Measurements from ENCODE around the gene KCND3. TPM values are rescaled to one million over a fixed set of nuclear protein-coding genes. Genes with fewer than 3 reads are reported as not detected.

KCND3 gene
- total and polyA plus RNA-seq, 5 donors, result 11.4 to 30.4 (median 26.9) TPM

DNA sequence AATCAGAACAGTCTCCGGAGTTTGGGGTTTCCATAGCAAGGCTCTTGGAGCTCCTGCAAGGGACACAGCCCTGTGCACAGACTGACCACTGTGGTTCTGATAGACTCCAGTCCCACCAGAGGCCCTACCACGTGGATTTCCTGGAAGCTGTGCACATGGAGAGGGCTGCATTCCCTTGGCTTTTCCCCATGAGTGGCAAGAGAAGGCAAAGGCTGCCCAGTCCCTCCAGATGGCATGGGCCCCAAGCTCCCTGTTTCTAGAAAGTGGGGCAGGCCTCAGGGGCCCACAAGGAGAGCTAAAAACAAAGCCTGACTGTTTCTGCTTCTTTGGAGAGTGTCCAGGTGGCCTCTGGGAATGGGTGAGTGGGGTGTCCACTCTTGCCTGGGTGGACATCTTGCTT is 146.3 kb downstream of the KCND3 start:
- no peak overlapping the region for H3K27ac ChIP-seq (ENCODE audit: low read length)
- peaks cover 14% of the 10 kb centered on the region for H3K4me1 ChIP-seq (ENCODE audit: control insufficient read depth, insufficient read depth, low read length)
- H3K27me3 ChIP-seq (ENCODE audit: control insufficient read depth, insufficient read depth), result no peaks in the 10 kb centered on the region
- no peak for DNase-seq
- ATAC-seq, result no peak
- WGBS, result 53% methylated on average over 2 of the region's 2 CpGs
- H3K4me3 ChIP-seq (ENCODE audit: low read length), result no peak overlapping the region
- intact Hi-C loops (cut with DNase I), result loop anchor here in 1 of 4 donors (10.0 kb wide), 1 partner anchor 62 kb away; no protein-coding TSS in a partner anchor
- H3K9me3 ChIP-seq (ENCODE audit: control insufficient read depth, low read length), result no peaks in the 10 kb centered on the region

DNA sequence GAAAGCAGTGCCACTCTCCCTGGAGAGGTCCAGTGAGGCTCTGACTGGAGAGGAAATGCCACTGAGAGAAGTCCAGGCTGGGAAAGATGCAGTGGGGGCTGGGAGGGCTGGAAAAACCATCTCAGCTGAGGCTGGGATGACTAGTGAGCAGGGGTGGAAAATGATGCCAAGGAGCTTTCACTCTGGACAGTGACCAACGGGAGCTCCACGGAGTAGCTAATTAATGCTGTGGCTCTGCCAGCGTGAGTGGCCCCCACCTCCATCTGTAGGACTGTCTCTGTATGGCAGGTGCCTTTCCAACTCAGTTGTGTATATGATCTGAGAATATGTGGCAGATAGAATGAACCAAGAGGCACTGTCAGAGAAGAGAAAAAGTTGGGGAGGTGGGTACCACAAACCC is 147.1 kb downstream of the KCND3 start:
- H3K4me1 ChIP-seq (ENCODE audit: control insufficient read depth, insufficient read depth, low read length), result peaks cover 14% of the 10 kb centered on the region
- intact Hi-C loops (cut with DNase I), result loop anchor here in 1 of 4 donors (10.0 kb wide), 1 partner anchor 62 kb away; no protein-coding TSS in a partner anchor
- no peak for ATAC-seq
- H3K27me3 ChIP-seq (ENCODE audit: control insufficient read depth, insufficient read depth), result no peaks in the 10 kb centered on the region
- DNase-seq, result no peak
- no peaks in the 10 kb centered on the region for H3K9me3 ChIP-seq (ENCODE audit: control insufficient read depth, low read length)
- no peak overlapping the region for H3K27ac ChIP-seq (ENCODE audit: low read length)
- H3K4me3 ChIP-seq (ENCODE audit: low read length), result no peak overlapping the region
- 64% methylated on average over 3 of the region's 3 CpGs for WGBS

DNA sequence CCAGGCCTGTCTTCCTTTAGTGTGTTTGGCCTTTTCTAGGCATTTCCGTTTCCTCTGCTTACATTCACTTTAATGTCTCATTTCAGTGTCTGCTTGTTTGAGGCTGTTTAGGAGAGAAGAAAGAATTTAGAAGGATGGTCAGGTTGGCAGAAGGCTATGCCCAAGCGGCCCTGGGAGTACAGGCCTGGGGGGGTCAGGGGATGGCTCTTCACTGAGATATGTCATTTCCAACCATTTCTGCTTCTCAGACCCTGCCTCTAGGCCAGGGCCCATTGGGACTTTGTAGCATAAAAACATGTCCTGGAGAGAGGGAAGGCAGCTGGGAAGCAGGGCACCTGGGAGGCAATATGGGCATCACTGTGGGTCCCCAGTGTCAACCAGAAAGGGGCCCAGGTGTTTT is 147.7 kb downstream of the KCND3 start:
- WGBS, result 83% methylated on average over 2 of the region's 2 CpGs
- ATAC-seq, result no peak
- peaks cover 11% of the 10 kb centered on the region for H3K4me1 ChIP-seq (ENCODE audit: control insufficient read depth, insufficient read depth, low read length)

DNA sequence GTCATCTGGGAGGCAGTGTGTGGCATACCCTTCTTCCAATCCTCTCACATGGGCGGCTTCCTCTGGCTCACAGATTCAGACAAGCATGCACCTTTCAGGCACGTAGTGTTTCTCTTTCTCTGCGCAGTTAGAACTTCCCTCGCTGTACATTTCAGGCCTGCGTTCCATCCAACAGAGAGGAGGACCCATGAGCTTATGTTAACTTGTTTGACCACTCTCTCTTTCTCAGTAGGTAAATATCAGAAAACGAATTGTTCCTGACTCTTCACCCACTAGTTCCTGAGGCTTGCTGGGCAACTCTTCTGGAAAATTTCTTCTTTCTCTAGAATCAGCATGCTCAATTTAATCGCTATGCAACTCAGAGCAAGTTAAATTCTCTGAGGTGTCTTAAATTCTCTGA is 148.3 kb downstream of the KCND3 start:
- Histone ChIP-seq H3K4me3 (ENCODE audit: low read length) (no peak overlapping the region), H3K27me3 (ENCODE audit: control insufficient read depth, insufficient read depth) (no peaks in the 10 kb centered on the region), H3K9me3 (ENCODE audit: control insufficient read depth, low read length) (no peaks in the 10 kb centered on the region), H3K4me1 (ENCODE audit: control insufficient read depth, insufficient read depth, low read length) (peaks cover 6% of the 10 kb centered on the region), H3K27ac (ENCODE audit: low read length) (no peak overlapping the region)
- no peak for DNase-seq
- intact Hi-C loops (cut with DNase I), result loop anchor here in 1 of 4 donors (10.0 kb wide), 1 partner anchor 64 kb away; no protein-coding TSS in a partner anchor
- 91% methylated on average over 7 of the region's 7 CpGs for WGBS
- ATAC-seq, result no peak

More for the DNA sequence above, 147.7 kb downstream of the KCND3 start:
- H3K4me3 ChIP-seq (ENCODE audit: low read length), result no peak overlapping the region
- intact Hi-C loops (cut with DNase I), result loop anchor here in 1 of 4 donors (10.0 kb wide), 1 partner anchor 63 kb away; no protein-coding TSS in a partner anchor
- H3K27me3 ChIP-seq (ENCODE audit: control insufficient read depth, insufficient read depth), result no peaks in the 10 kb centered on the region
- no peak overlapping the region for H3K27ac ChIP-seq (ENCODE audit: low read length)
- no peaks in the 10 kb centered on the region for H3K9me3 ChIP-seq (ENCODE audit: control insufficient read depth, low read length)
- DNase-seq, result no peak

DNA sequence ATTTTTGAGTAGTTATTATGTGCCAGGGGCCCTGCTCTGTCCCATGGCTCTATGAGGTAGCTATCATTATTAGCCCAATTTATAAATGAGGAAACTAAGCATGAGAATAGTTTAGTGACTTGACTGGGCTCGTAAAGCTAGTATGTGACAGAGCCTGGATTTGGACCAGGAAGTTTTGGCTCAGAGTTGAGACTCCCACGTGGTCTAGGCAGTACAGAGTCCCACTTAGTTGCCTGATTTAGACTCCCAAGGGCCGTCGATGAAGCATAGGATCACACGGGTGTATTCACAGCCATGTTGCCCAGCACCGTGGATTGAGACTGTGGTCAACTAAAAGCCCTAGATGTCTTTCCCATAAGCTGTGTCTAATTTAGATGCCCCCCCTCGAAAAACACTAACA is 152.1 kb downstream of the KCND3 start:
- ATAC-seq, result peak; percentile 77 to 80
- WGBS, result 40% methylated on average over 7 of the region's 7 CpGs
- intact Hi-C loops (cut with DNase I), result no loop called here

DNA sequence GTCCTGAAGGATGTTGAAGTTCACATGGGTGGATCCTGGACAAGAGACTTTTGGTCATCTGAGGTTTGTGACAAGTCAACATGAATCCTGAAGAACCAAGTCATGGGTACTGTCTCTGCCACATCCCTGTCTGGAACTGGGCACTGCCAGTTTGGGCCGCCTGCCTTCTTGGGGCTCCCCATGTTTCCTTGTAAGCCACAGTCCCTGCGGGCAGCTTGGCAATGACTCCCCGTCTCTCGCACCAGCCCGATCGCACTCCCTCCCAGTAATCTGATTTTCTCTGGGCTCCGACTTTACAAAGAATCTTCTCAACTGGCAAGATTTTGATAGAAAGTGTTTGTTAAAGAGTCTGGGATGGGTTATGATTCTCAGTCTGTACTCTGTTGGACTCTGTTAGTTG is 153.4 kb downstream of the KCND3 start:
- H3K4me3 ChIP-seq (ENCODE audit: low read length), result no peak overlapping the region
- H3K9me3 ChIP-seq (ENCODE audit: control insufficient read depth, low read length), result no peaks in the 10 kb centered on the region
- H3K27me3 ChIP-seq (ENCODE audit: control insufficient read depth, insufficient read depth), result no peaks in the 10 kb centered on the region
- H3K27ac ChIP-seq (ENCODE audit: low read length), result no peak overlapping the region
- intact Hi-C loops (cut with DNase I), result no loop called here
- H3K4me1 ChIP-seq (ENCODE audit: control insufficient read depth, insufficient read depth, low read length), result no peaks in the 10 kb centered on the region
- ATAC-seq, result no peak
- WGBS, result 94% methylated on average over 7 of the region's 7 CpGs
- no peak for DNase-seq

More for the DNA sequence above, 152.1 kb downstream of the KCND3 start:
- no peaks in the 10 kb centered on the region for H3K9me3 ChIP-seq (ENCODE audit: control insufficient read depth, low read length)
- no peaks in the 10 kb centered on the region for H3K27me3 ChIP-seq (ENCODE audit: control insufficient read depth, insufficient read depth)
- DNase-seq, result no peak
- peaks cover 3% of the 10 kb centered on the region for H3K4me1 ChIP-seq (ENCODE audit: control insufficient read depth, insufficient read depth, low read length)
- H3K4me3 ChIP-seq (ENCODE audit: low read length), result no peak overlapping the region
- H3K27ac ChIP-seq (ENCODE audit: low read length), result no peak overlapping the region

DNA sequence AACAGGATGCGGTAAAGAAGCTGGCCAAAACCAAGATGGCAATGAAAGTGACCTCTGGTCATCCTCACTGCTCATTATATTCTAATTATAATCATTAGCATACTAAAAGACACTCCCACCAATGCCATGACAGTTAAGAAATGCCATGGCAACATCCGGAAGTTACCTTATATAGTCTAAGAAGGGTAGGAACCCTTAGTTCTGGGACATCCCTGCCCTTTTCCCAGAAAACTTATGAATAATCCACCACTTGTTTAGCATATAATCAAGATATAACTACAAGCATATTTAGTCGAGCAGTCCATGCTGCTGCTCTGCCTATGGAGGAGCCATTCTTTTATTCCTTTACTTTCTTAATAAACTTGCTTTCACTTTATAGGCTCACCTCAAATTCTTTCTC is 154.0 kb downstream of the KCND3 start:
- intact Hi-C loops (cut with DNase I), result no loop called here
- no peaks in the 10 kb centered on the region for H3K27me3 ChIP-seq (ENCODE audit: control insufficient read depth, insufficient read depth)
- DNase-seq (no peak), ATAC-seq (no peak)
- H3K9me3 ChIP-seq (ENCODE audit: control insufficient read depth, low read length), result no peaks in the 10 kb centered on the region
- 83% methylated on average over 3 of the region's 3 CpGs for WGBS
- H3K4me1 ChIP-seq (ENCODE audit: control insufficient read depth, insufficient read depth, low read length), result no peaks in the 10 kb centered on the region
- no peak overlapping the region for H3K27ac ChIP-seq (ENCODE audit: low read length)
- no peak overlapping the region for H3K4me3 ChIP-seq (ENCODE audit: low read length)

DNA sequence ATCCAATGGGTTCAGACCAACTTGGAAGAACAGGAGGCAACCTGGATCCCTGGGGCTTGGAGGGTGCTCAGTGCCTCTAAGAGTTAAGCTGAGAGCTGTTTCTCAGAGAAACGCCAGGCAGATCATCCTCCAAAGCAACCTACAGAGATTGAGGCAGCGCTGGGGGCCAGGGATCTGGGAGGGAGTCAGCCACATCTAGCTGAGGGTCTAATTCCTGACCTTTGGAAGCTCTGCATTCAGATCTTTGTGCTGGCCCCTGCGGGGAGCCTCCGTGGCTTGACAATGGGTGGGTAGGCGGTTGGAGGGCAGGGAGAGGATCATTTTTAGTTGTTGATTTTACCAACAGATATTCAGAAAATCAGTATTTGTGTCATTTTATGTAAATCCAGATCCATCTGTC is 154.5 kb downstream of the KCND3 start:
- H3K9me3 ChIP-seq (ENCODE audit: control insufficient read depth, low read length), result no peaks in the 10 kb centered on the region
- DNase-seq, result no peak
- no peaks in the 10 kb centered on the region for H3K4me1 ChIP-seq (ENCODE audit: control insufficient read depth, insufficient read depth, low read length)
- 73% methylated on average over 5 of the region's 5 CpGs for whole genome bisulfite sequencing
- H3K27me3 ChIP-seq (ENCODE audit: control insufficient read depth, insufficient read depth), result no peaks in the 10 kb centered on the region
- H3K4me3 ChIP-seq (ENCODE audit: low read length), result no peak overlapping the region
- ATAC-seq, result no peak
- intact Hi-C loops (cut with DNase I), result no loop called here
- H3K27ac ChIP-seq (ENCODE audit: low read length), result no peak overlapping the region

DNA sequence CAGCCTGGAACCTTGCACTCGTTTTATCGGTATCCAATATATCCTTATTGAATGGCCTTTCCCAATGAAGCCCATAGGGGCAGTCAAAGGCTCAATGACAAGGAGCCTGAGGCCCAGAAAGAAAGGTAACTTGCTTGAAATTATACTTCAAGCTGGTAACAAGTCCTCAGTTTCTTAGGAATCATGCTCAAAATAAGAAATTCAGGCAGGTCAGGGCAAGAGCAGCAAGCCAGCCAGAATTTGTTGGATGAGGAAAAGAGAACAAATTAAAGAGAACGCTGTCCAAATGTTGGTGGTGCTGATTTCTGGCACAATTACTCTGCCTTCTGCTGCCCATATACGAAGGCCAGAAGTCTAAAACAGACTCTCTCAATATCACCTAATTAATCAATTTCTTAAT is 156.1 kb downstream of the KCND3 start:
- intact Hi-C loops (cut with DNase I), result no loop called here
- no peak for ATAC-seq
- Histone ChIP-seq H3K27ac (ENCODE audit: low read length) (no peak overlapping the region), H3K4me1 (ENCODE audit: control insufficient read depth, insufficient read depth, low read length) (no peaks in the 10 kb centered on the region), H3K9me3 (ENCODE audit: control insufficient read depth, low read length) (no peaks in the 10 kb centered on the region), H3K27me3 (ENCODE audit: control insufficient read depth, insufficient read depth) (no peaks in the 10 kb centered on the region), H3K4me3 (ENCODE audit: low read length) (no peak overlapping the region)
- 67% methylated on average over 4 of the region's 4 CpGs for WGBS
- DNase-seq, result no peak

DNA sequence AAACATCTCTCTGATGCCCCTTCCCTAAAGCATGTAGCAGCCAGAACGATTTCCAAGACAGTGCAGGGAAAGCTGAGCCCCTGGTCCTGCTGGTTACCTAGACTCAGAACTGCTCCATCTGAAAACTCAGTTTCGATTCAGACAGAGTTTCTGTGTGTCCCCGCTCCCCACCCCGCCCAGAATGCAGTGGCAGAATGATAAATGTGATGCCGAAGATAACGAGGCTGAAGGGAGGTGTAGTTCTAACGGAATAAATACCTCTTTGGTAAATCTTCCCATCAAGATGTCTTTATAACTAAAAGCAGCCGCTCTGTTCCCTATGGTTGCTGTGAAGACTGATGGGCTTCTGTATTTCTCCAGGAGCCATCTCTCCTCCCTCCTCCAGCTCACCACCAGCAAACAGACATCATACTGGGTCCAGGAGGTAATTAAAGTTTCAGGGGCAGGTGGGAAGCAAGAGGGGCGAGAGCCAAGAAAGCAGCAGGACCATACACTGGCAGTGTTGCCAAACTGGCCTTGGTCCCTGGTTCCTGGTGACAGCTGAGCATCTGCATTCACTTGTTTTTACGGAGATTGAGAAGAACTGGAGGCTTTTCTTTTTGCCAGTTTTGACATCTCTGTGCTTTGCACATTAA is 156.8 kb downstream of the KCND3 start:
- Histone ChIP-seq H3K9me3 (ENCODE audit: control insufficient read depth, low read length) (no peaks in the 10 kb centered on the region), H3K4me1 (ENCODE audit: control insufficient read depth, insufficient read depth, low read length) (no peaks in the 10 kb centered on the region), H3K4me3 (ENCODE audit: low read length) (no peak overlapping the region), H3K27me3 (ENCODE audit: control insufficient read depth, insufficient read depth) (no peaks in the 10 kb centered on the region), H3K27ac (ENCODE audit: low read length) (no peak overlapping the region)
- WGBS, result 78% methylated on average over 10 of the region's 10 CpGs
- intact Hi-C loops (cut with DNase I), result no loop called here
- DNase-seq (no peak), ATAC-seq (no peak)

DNA sequence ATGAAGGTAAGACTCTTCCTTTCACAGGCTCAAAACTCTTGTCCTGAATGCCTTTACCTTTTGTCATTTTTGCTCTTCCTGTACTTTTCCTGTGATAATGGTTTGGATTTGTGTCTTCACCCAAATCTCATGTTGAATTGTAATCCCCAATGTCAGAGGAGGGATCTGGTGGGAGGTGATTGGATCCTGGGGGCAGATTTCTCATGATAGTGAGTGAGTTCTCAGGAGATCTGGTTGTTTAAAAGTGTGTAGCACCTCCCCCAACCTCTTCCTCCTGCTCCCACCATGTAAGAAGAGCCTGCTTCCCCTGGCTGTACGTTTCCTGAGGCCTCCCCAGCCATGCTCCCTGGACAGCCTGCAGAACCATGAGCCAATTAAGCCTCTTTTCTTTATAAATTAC is 158.3 kb downstream of the KCND3 start:
- no peaks in the 10 kb centered on the region for H3K27me3 ChIP-seq (ENCODE audit: control insufficient read depth, insufficient read depth)
- ATAC-seq (no peak), DNase-seq (no peak)
- H3K27ac ChIP-seq (ENCODE audit: low read length), result no peak overlapping the region
- H3K9me3 ChIP-seq (ENCODE audit: control insufficient read depth, low read length), result no peaks in the 10 kb centered on the region
- no peaks in the 10 kb centered on the region for H3K4me1 ChIP-seq (ENCODE audit: control insufficient read depth, insufficient read depth, low read length)
- no peak overlapping the region for H3K4me3 ChIP-seq (ENCODE audit: low read length)
- WGBS, result 36% methylated on average over 1 of the region's 1 CpG
- intact Hi-C loops (cut with DNase I), result no loop called here

DNA sequence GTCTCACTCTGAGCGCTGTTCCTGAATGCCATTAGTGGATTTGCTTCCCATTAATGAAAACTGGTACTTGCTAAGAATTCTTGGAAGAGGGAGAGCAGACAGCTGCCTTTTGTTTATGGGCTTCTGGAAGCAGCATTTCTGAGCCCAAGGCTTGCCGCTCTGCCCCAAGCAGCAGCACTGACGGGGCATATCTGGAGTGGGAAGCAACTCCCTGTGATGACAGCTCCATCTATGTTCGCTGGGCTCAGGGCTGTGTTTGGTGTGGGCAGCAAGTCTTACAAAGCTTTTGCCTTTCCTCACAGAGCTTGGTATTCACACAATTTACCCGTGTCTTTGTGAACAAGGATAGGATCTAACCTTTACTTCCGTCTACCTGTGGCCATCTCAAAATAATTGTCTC is 161.5 kb downstream of the KCND3 start:
- intact Hi-C loops (cut with DNase I), result no loop called here
- Histone ChIP-seq H3K27ac (ENCODE audit: low read length) (no peak overlapping the region), H3K9me3 (ENCODE audit: control insufficient read depth, low read length) (no peaks in the 10 kb centered on the region), H3K4me3 (ENCODE audit: low read length) (no peak overlapping the region), H3K4me1 (ENCODE audit: control insufficient read depth, insufficient read depth, low read length) (no peaks in the 10 kb centered on the region), H3K27me3 (ENCODE audit: control insufficient read depth, insufficient read depth) (no peaks in the 10 kb centered on the region)
- 46% methylated on average over 6 of the region's 6 CpGs for WGBS
- no peak for ATAC-seq
- DNase-seq, result no peak
